AG20443 (cell line): Measurements from ENCODE around the gene KDM5C.
A peak's percentile ranks its signal among the peaks of the same experiment; 100 is the strongest.
"Not testable (repeated sequence)": the region's sequence is repeated elsewhere in the genome, so short reads cannot be mapped to it uniquely, and the experiment has no call there.

ENCODE experiments used
- DNase-seq: peaks from one replicate; pipeline ENCODE4 v3.0.0; 2012; ENCODE audit warnings: low spot score, mixed read lengths

KDM5C gene

DNA sequence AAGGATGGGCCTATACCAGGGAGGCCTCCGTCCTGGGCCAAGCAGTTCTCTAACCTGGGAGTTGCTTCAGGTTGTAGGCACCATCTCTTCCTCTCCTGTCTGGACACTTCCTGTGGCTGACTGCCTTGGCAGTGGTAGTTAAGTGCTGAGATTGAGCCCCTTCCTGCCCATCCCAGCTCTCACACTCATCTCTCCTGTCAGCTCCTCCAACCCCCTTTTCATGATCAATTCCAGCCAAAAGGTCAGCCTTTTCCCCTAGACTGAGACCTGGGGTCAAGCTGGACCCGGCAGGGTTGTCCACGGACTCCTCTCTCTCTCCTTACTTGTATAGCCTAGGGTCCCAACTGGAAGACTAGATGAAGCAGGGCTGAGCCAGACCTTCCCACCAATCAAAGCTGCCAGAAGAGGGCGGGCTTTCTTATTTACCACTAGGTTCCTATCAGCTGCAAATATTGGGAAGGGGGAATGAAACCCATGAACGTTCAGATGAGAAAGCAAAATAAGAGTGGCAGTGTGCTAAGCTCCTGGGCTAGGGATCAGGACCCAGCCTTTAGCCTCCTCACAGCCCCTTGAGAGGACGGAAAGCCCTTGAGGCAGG lies 34.5 kb downstream of the KDM5C start:
- DNase-seq, result no peak

- no peak for DNase-seq
These were observed 36.2 kb downstream of the KDM5C start for GRCh38 chrX:53188763-53189162.

GRCh38 chrX:53186351-53186750 lies 38.7 kb downstream of the KDM5C start:
- no peak for DNase-seq

GRCh38 chrX:53184836-53185235 lies 40.2 kb downstream of the KDM5C start:
- peak; percentile 36 for DNase-seq

GRCh38 chrX:53171356-53171755 lies 53.7 kb downstream of the KDM5C start:
- no peak for DNase-seq

DNA sequence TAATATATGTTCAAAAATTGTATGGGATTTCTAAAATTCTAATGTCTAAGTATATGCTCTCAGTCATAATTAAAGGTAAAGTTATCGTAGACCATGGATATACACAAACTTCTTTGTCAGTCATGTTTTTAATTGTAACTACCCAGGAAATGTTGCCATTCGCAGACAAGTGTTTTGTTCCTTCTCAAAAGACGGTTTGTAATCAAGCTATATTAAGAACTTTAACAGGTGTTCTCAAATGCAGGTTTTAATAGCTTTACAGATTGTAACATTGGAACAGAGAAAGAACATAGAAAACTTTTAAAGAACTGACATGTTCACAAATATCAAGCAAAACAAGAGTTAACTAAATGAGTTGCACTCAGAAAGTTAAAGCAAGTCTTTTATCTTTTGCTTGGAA lies 58.9 kb downstream of the KDM5C start:
- DNase-seq, result no peak

DNA sequence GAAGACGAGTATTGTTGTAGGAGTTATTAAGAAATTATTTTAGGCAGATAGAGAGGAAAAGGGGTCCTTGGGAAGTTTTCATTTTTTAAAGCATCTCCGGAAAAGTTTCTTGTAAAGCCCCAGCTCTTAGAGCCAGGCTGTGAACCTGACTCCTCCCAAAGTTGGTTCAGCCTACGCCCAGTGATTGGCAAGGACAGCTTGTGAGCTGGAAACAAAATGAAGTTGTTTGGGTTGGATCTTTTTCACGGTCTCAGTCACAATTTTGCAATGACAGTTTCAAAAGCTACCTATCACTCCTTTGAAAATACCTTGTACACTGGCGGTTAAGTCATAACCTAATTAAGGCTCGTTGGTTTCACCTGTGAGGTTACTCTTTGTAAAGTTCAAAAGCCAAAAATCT lies 60.4 kb downstream of the KDM5C start:
- not testable (repeated sequence) for DNase-seq

- DNase-seq, result no peak
These were observed 61.6 kb downstream of the KDM5C start for GRCh38 chrX:53163436-53163835.

- DNase-seq, result no peak
These were observed 64.6 kb downstream of the KDM5C start for GRCh38 chrX:53160297-53160983.

GRCh38 chrX:53159184-53159583 lies 65.8 kb downstream of the KDM5C start:
- DNase-seq, result no peak

DNA sequence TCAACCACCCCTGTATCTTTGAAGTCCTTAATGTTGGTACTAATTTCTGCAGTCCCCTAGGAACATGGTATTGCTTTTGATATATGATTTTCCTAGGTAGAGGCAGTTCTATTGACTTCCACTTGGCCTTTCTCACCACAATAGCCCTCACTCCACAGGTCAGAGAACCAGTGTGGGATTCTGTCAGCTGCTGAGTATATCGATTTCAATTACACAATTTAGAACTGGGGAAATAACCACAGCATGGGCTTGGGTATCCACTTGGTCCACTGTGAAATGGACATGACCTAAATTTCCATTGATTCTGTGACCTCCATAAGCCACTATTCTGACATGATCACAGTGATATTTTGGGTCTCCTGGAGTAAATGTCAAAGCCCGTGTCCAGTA lies 68.8 kb downstream of the KDM5C start:
- DNase-seq, result no peak

DNA sequence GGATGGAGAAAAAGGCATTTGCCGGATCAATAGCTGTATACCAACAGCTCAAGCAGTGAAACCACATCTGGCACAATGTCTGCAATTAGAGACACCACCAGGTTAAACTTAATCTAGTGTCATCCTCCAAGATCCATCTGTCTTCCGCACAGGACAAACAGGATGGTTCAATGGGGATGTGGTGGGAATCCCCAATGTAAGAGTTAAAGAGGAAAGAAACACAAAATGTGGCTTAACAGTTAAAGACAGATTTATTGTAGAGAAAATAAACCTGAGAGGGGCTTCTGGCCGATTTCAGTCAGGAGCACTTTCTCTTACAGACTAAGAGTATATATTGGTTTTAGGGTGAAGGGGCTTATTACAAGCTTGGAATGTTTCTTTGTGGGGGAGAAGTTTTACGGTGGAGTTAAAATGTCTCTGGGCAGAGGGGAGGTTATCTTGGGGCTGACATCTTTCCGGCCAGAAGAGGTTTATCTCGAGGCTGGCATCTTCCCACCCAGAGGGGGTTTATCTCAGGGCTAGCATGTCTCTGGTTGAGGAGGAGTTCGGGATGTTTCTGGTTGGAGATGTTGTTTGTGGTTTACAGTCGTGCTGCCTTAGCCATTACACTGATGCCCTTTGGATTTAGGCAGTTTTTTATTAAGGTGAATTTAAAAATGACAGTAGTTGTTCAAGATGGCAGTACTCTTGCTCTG lies 69.3 kb downstream of the KDM5C start:
- no peak for DNase-seq

GRCh38 chrX:53153581-53153980 lies 71.4 kb downstream of the KDM5C start:
- no peak for DNase-seq
